HT-29 (cell line): ENCODE results near the gene ASTE1. TPM values are rescaled to one million over a fixed set of nuclear protein-coding genes. Genes with fewer than 3 reads are reported as not detected.

Experiments
- total RNA-seq: library from RNA; depleted of rRNA; stranded (reverse); fragments of >200 nt; shearing (Covaris generic); gene quantifications from 2 replicates; pipeline ENCODE4 v1.2.3, GENCODE V29; 2014; rRNA removed

The ASTE1 gene
- total RNA-seq, 1 experiment from 2014 or later: 6.5 TPM

Other genes starting within 250 kb of the ASTE1 start
- gene ATP2C1, start 132.7 kb downstream of the ASTE1 start, total RNA-seq: 20.9 and 29.3 TPM in 2 replicates
- gene NEK11, start 52 bp upstream of the ASTE1 start, total RNA-seq: 1.9 and 4.8 TPM in 2 replicates